ENCODE results near the gene C10orf67. TPM values are rescaled to one million over a fixed set of nuclear protein-coding genes. Genes with fewer than 3 reads are reported as not detected.

The C10orf67 gene
- total and polyA plus RNA-seq, 2 donors (not counting 1 experiment from before 2014, with no cell fraction given): not detected

- no peak overlapping the region for H2AFZ ChIP-seq (ENCODE audit: insufficient read depth, low read depth, low read length, poor library complexity, severe bottlenecking)
- no peaks in the 10 kb centered on the region for H3K9me3 ChIP-seq (ENCODE audit: control extremely low read depth in 1 of 3, control insufficient read depth in 2 of 3, insufficient read depth in 1 of 3, low read length in 2 of 3)
- no peak overlapping the region for H3K9ac ChIP-seq (ENCODE audit: low read length)
- H3K27ac Mint-ChIP-seq: no peak overlapping the region
- ChIA-PET CTCF (interaction anchor here (1.3 to 1.7 kb wide), 2 partner anchors 17 to 151 kb away, joined by 4 read pairs; no protein-coding TSS in a partner anchor), POLR2A (no interaction called here)
- peaks cover 15% of the 10 kb centered on the region for H3K27me3 Mint-ChIP-seq
- peaks cover 0 to 1% of the 10 kb centered on the region in 2 experiments for H3K36me3 ChIP-seq (replicated peaks in 1 of 2; ENCODE audit: control extremely low read depth in 1 of 2, control insufficient read depth in 1 of 2, extremely low read depth in 1 of 2, insufficient read depth in 2 of 2, low read length in 1 of 2)
- intact Hi-C loops (cut with micrococcal nuclease): no loop called here
- H3K27me3 ChIP-seq (replicated peaks in 1 of 4; ENCODE audit: control extremely low read depth in 1 of 4, control insufficient read depth in 3 of 4, insufficient read depth in 4 of 4, low read length in 3 of 4): peaks cover 0 to 2% (median under 1%) of the 10 kb centered on the region in 4 experiments
- no peak overlapping the region for H3K4me2 ChIP-seq (replicated peaks; ENCODE audit: low read depth, low read length, poor library complexity, severe bottlenecking)
- DNase-seq (no peak), ATAC-seq (ENCODE audit: low read depth) (no peak)
- no peak overlapping the region for H3K4me3 ChIP-seq (ENCODE audit: control extremely low read depth in 1 of 5, extremely low read depth in 1 of 5, insufficient read depth in 1 of 5, low read depth in 2 of 5, low read length in 4 of 5)
- H3K27ac ChIP-seq (ENCODE audit: low read length in 2 of 2): no peak overlapping the region
- H3K4me1 Mint-ChIP-seq: peaks cover 7% of the 10 kb centered on the region
- no peaks in the 10 kb centered on the region for H3K79me2 ChIP-seq (ENCODE audit: control insufficient read depth, insufficient read depth, low read length)
- H3K4me1 ChIP-seq (ENCODE audit: control insufficient read depth in 2 of 2, insufficient read depth in 2 of 2, low read length in 2 of 2): no peaks in the 10 kb centered on the region
- H3K9me3 Mint-ChIP-seq (ENCODE audit: insufficient read depth): no peaks in the 10 kb centered on the region
- no peak overlapping the region for H3K4me3 Mint-ChIP-seq
- no peaks in the 10 kb centered on the region for H4K20me1 ChIP-seq (ENCODE audit: control insufficient read depth, insufficient read depth, low read length, poor library complexity, severe bottlenecking)
- no CpG with 5 or more reads among the region's 4 CpGs for WGBS (ENCODE audit: insufficient coverage)
- TF ChIP-seq, protein P1, sequence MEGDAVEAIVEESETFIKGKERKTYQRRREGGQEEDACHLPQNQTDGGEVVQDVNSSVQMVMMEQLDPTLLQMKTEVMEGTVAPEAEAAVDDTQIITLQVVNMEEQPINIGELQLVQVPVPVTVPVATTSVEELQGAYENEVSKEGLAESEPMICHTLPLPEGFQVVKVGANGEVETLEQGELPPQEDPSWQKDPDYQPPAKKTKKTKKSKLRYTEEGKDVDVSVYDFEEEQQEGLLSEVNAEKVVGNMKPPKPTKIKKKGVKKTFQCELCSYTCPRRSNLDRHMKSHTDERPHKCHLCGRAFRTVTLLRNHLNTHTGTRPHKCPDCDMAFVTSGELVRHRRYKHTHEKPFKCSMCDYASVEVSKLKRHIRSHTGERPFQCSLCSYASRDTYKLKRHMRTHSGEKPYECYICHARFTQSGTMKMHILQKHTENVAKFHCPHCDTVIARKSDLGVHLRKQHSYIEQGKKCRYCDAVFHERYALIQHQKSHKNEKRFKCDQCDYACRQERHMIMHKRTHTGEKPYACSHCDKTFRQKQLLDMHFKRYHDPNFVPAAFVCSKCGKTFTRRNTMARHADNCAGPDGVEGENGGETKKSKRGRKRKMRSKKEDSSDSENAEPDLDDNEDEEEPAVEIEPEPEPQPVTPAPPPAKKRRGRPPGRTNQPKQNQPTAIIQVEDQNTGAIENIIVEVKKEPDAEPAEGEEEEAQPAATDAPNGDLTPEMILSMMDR (IDR thresholded peaks at IDR 0.05): no peak
- TF ChIP-seq EZH2 (IDR thresholded peaks at IDR 0.05; ENCODE audit: borderline replicate concordance, insufficient read depth, low read depth, low read length, poor library complexity, severe bottlenecking): no peak
Observed at GRCh38 chr10:23375366-23375765, 30.8 kb upstream of the C10orf67 start.

DNA sequence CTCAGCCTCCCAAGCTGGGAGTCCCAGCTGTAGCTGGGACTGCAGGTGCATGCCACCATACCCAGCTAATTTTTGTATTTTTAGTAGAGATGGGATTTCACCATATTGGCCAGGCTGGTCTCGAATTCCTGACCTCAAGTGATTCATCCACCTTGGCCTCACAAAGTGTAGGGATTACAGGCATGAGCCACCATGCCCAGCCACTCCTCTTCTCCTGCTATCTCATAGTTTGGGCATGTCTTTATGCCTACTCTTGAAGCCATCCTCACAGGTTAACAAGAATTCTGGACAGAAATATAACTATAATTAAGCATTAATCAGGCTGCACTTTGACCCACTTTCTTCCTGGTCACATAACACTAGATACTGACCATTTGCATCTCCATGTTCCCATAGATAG is 28.6 kb upstream of the C10orf67 start:
- DNase-seq (no peak), ATAC-seq (ENCODE audit: low read depth) (no peak)
- ChIA-PET POLR2A (interaction anchor here (0.7 kb wide), 1 partner anchor 22 kb away, joined by 4 read pairs; no protein-coding TSS in a partner anchor), CTCF (no interaction called here)
- Histone ChIP-seq H3K4me3 (ENCODE audit: control extremely low read depth in 1 of 5, extremely low read depth in 1 of 5, insufficient read depth in 1 of 5, low read depth in 2 of 5, low read length in 4 of 5) (no peak overlapping the region), H3K9me3 (ENCODE audit: control extremely low read depth in 1 of 3, control insufficient read depth in 2 of 3, insufficient read depth in 1 of 3, low read length in 2 of 3) (no peaks in the 10 kb centered on the region), H3K79me2 (ENCODE audit: control insufficient read depth, insufficient read depth, low read length) (no peaks in the 10 kb centered on the region), H3K4me1 (ENCODE audit: control insufficient read depth in 2 of 2, insufficient read depth in 2 of 2, low read length in 2 of 2) (peaks cover 14% of the 10 kb centered on the region in 2 donors), H2AFZ (ENCODE audit: insufficient read depth, low read depth, low read length, poor library complexity, severe bottlenecking) (no peak overlapping the region), H3K27me3 (replicated peaks in 1 of 4; ENCODE audit: control extremely low read depth in 1 of 4, control insufficient read depth in 3 of 4, insufficient read depth in 4 of 4, low read length in 3 of 4) (peaks cover 0 to 12% (median 3%) of the 10 kb centered on the region in 4 experiments), H3K9ac (ENCODE audit: low read length) (no peak overlapping the region), H3K27ac (ENCODE audit: low read length in 2 of 2) (no peak overlapping the region), H3K4me2 (replicated peaks; ENCODE audit: low read depth, low read length, poor library complexity, severe bottlenecking) (no peak overlapping the region), H3K36me3 (replicated peaks in 1 of 2; ENCODE audit: control extremely low read depth in 1 of 2, control insufficient read depth in 1 of 2, extremely low read depth in 1 of 2, insufficient read depth in 2 of 2, low read length in 1 of 2) (no peaks in the 10 kb centered on the region), H4K20me1 (ENCODE audit: control insufficient read depth, insufficient read depth, low read length, poor library complexity, severe bottlenecking) (no peaks in the 10 kb centered on the region)
- no peak for TF ChIP-seq EZH2 (IDR thresholded peaks at IDR 0.05; ENCODE audit: borderline replicate concordance, insufficient read depth, low read depth, low read length, poor library complexity, severe bottlenecking)
- TF ChIP-seq, protein P1 (IDR thresholded peaks at IDR 0.05): no peak
- intact Hi-C loops (cut with micrococcal nuclease): no loop called here
- no peaks in the 10 kb centered on the region for H3K9me3 Mint-ChIP-seq (ENCODE audit: insufficient read depth)
- H3K4me1 Mint-ChIP-seq: peaks cover 25% of the 10 kb centered on the region
- WGBS (ENCODE audit: insufficient coverage): 71% methylated on average over 1 of the region's 1 CpG
- no peak overlapping the region for H3K27ac Mint-ChIP-seq
- peaks cover 13% of the 10 kb centered on the region for H3K27me3 Mint-ChIP-seq
- H3K4me3 Mint-ChIP-seq: no peak overlapping the region
